ENCODE measurements around the gene DHDDS.
A peak's percentile ranks its signal among the peaks of the same experiment; 100 is the strongest.
"Not testable (repeated sequence)": the region's sequence is repeated elsewhere in the genome, so short reads cannot be mapped to it uniquely, and the experiment has no call there.

The DHDDS gene

GRCh38 chr1:26493938-26494337 lies 61.8 kb downstream of the DHDDS start:
- no peak for DNase-seq (ENCODE audit: low read depth, low spot score)
- H3K9me3 ChIP-seq (ENCODE audit: low read depth, low read length) = no peaks in the 10 kb centered on the region
- H3K9ac ChIP-seq (ENCODE audit: insufficient read length) = no peak overlapping the region
- H3K27ac ChIP-seq = no peak overlapping the region
- H3K36me3 ChIP-seq (ENCODE audit: insufficient read depth, low read length) = no peaks in the 10 kb centered on the region
- H3K4me3 ChIP-seq = no peak overlapping the region
- TF ChIP-seq POLR2AphosphoS5 (IDR thresholded peaks at IDR 0.05; ENCODE audit: borderline replicate concordance, low read depth, low read length) (no peak), EZH2 (IDR thresholded peaks at IDR 0.05) (no peak)

- TF ChIP-seq FOXP2 (optimal IDR thresholded peaks at IDR 0.05; ENCODE audit: control extremely low read depth, extremely low read length, insufficient read depth) = no peak
- TF ChIP-seq POLR2AphosphoS5 (IDR thresholded peaks at IDR 0.05; ENCODE audit: borderline replicate concordance, low read depth, low read length) = no peak
- TF ChIP-seq EZH2 (IDR thresholded peaks at IDR 0.05) = no peak
- Histone ChIP-seq H3K27ac (no peak overlapping the region), H3K9me3 (ENCODE audit: low read depth, low read length) (no peaks in the 10 kb centered on the region), H3K9ac (ENCODE audit: insufficient read length) (no peak overlapping the region), H3K4me3 (no peak overlapping the region), H3K36me3 (ENCODE audit: insufficient read depth, low read length) (no peaks in the 10 kb centered on the region)
- no peak for DNase-seq (ENCODE audit: low read depth, low spot score)
These were observed 64.7 kb downstream of the DHDDS start for GRCh38 chr1:26496861-26497260.

- no peak overlapping the region for H3K9ac ChIP-seq (ENCODE audit: insufficient read length)
- DNase-seq (ENCODE audit: low read depth, low spot score) = no peak
- TF ChIP-seq FOXP2 (optimal IDR thresholded peaks at IDR 0.05; ENCODE audit: control extremely low read depth, extremely low read length, insufficient read depth) = no peak
- no peak for TF ChIP-seq POLR2AphosphoS5 (IDR thresholded peaks at IDR 0.05; ENCODE audit: borderline replicate concordance, low read depth, low read length)
- TF ChIP-seq EZH2 (IDR thresholded peaks at IDR 0.05) = no peak
- H3K27ac ChIP-seq = no peak overlapping the region
- no peaks in the 10 kb centered on the region for H3K9me3 ChIP-seq (ENCODE audit: low read depth, low read length)
- no peaks in the 10 kb centered on the region for H3K36me3 ChIP-seq (ENCODE audit: insufficient read depth, low read length)
- H3K4me3 ChIP-seq = no peak overlapping the region
These were observed 66.8 kb downstream of the DHDDS start for GRCh38 chr1:26498894-26499293.

GRCh38 chr1:26500488-26501175 lies 68.5 kb downstream of the DHDDS start:
- peak overlapping the region; percentile 98 for H3K4me3 ChIP-seq
- H3K9me3 ChIP-seq (ENCODE audit: low read depth, low read length) = no peaks in the 10 kb centered on the region
- H3K27ac ChIP-seq = peak overlapping the region; percentile 76; the same call in 1 of the 2 replicates
- no peaks in the 10 kb centered on the region for H3K36me3 ChIP-seq (ENCODE audit: insufficient read depth, low read length)
- no peak for DNase-seq (ENCODE audit: low read depth, low spot score)
- H3K9ac ChIP-seq (ENCODE audit: insufficient read length) = peak overlapping the region; percentile 84
- no peak for TF ChIP-seq EZH2 (IDR thresholded peaks at IDR 0.05)
- no peak for TF ChIP-seq POLR2AphosphoS5 (IDR thresholded peaks at IDR 0.05; ENCODE audit: borderline replicate concordance, low read depth, low read length)
- TF ChIP-seq FOXP2 (optimal IDR thresholded peaks at IDR 0.05; ENCODE audit: control extremely low read depth, extremely low read length, insufficient read depth) = no peak

- not testable (repeated sequence) for H3K4me3 ChIP-seq; H3K27ac ChIP-seq; H3K36me3 ChIP-seq (ENCODE audit: insufficient read depth, low read length); H3K9me3 ChIP-seq (ENCODE audit: low read depth, low read length); DNase-seq (ENCODE audit: low read depth, low spot score); H3K9ac ChIP-seq (ENCODE audit: insufficient read length)
These were observed 78.6 kb downstream of the DHDDS start for GRCh38 chr1:26510711-26511110.

GRCh38 chr1:26515836-26516235 lies 83.7 kb downstream of the DHDDS start:
- not testable (repeated sequence) for H3K9me3 ChIP-seq (ENCODE audit: low read depth, low read length); H3K36me3 ChIP-seq (ENCODE audit: insufficient read depth, low read length); H3K9ac ChIP-seq (ENCODE audit: insufficient read length); DNase-seq (ENCODE audit: low read depth, low spot score); H3K27ac ChIP-seq; H3K4me3 ChIP-seq

- no peak overlapping the region for H3K27ac ChIP-seq
- TF ChIP-seq EZH2 (IDR thresholded peaks at IDR 0.05) (no peak), FOXP2 (optimal IDR thresholded peaks at IDR 0.05; ENCODE audit: control extremely low read depth, extremely low read length, insufficient read depth) (no peak), POLR2AphosphoS5 (IDR thresholded peaks at IDR 0.05; ENCODE audit: borderline replicate concordance, low read depth, low read length) (no peak)
- H3K4me3 ChIP-seq = no peak overlapping the region
- H3K9ac ChIP-seq (ENCODE audit: insufficient read length) = no peak overlapping the region
- no peak for DNase-seq (ENCODE audit: low read depth, low spot score)
- H3K36me3 ChIP-seq (ENCODE audit: insufficient read depth, low read length) = no peaks in the 10 kb centered on the region
- H3K9me3 ChIP-seq (ENCODE audit: low read depth, low read length) = no peaks in the 10 kb centered on the region
These were observed 85.1 kb downstream of the DHDDS start for GRCh38 chr1:26516987-26517765.

GRCh38 chr1:26517766-26518049 lies 85.6 kb downstream of the DHDDS start:
- no peak for DNase-seq (ENCODE audit: low read depth, low spot score)
- H3K9ac ChIP-seq (ENCODE audit: insufficient read length) = no peak overlapping the region
- no peaks in the 10 kb centered on the region for H3K9me3 ChIP-seq (ENCODE audit: low read depth, low read length)
- no peaks in the 10 kb centered on the region for H3K36me3 ChIP-seq (ENCODE audit: insufficient read depth, low read length)
- H3K4me3 ChIP-seq = no peak overlapping the region
- TF ChIP-seq FOXP2 (optimal IDR thresholded peaks at IDR 0.05; ENCODE audit: control extremely low read depth, extremely low read length, insufficient read depth) (no peak), POLR2AphosphoS5 (IDR thresholded peaks at IDR 0.05; ENCODE audit: borderline replicate concordance, low read depth, low read length) (no peak), EZH2 (IDR thresholded peaks at IDR 0.05) (no peak)
- H3K27ac ChIP-seq = no peak overlapping the region

GRCh38 chr1:26518355-26518754 lies 86.2 kb downstream of the DHDDS start:
- TF ChIP-seq POLR2AphosphoS5 (IDR thresholded peaks at IDR 0.05; ENCODE audit: borderline replicate concordance, low read depth, low read length) (no peak), EZH2 (IDR thresholded peaks at IDR 0.05) (no peak), FOXP2 (optimal IDR thresholded peaks at IDR 0.05; ENCODE audit: control extremely low read depth, extremely low read length, insufficient read depth) (no peak)
- H3K4me3 ChIP-seq = no peak overlapping the region
- no peak overlapping the region for H3K9ac ChIP-seq (ENCODE audit: insufficient read length)
- no peak overlapping the region for H3K27ac ChIP-seq
- DNase-seq (ENCODE audit: low read depth, low spot score) = no peak
- H3K9me3 ChIP-seq (ENCODE audit: low read depth, low read length) = no peaks in the 10 kb centered on the region
- H3K36me3 ChIP-seq (ENCODE audit: insufficient read depth, low read length) = no peaks in the 10 kb centered on the region
